ENCODE results near the gene NCEH1. TPM values are rescaled to one million over a fixed set of nuclear protein-coding genes. Genes with fewer than 3 reads are reported as not detected.

The NCEH1 gene
- polyA plus RNA-seq, 1 of the 3 experiments (the other 2 are of a cell fraction): 7.5 TPM

DNA sequence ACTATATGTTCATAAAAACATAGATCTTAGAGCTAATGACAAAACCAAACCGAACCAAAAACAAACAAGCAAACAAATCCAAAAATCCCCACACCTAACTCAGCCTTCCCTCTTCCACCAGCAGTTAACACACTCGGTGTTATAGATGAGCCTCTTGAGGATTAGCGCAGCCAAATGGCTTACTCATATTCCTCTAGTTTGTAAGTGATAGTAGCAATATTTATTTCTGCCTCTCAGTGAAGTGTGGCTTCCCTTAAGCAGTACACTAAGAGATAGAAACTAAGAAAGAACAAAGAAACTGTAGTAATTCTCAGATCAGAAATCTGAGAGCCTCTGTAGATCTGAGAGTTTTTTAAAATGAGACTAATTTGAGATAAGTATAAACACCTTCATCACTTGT, 2.4 kb upstream of the NCEH1 start:
- no peaks in the 10 kb centered on the region for H3K36me3 ChIP-seq (replicated peaks in 1 of 2; ENCODE audit: control insufficient read depth in 1 of 2, insufficient read depth in 2 of 2, low read length in 1 of 2)
- no peak overlapping the region for H3K9ac ChIP-seq
- H3F3A ChIP-seq (replicated peaks; ENCODE audit: insufficient read depth): peaks cover 14% of the 10 kb centered on the region
- ChIA-PET POLR2A (no interaction called here), CTCF (no interaction called here)
- WGBS (ENCODE audit: low lambda C conversion rate): 88% methylated on average over 3 of the region's 3 CpGs
- no peak overlapping the region for H3K4me3 ChIP-seq (ENCODE audit: low read depth in 2 of 2, low read length in 1 of 2)
- no peaks in the 10 kb centered on the region for H3K9me3 ChIP-seq
- peaks cover 23% of the 10 kb centered on the region for H3K79me2 ChIP-seq (ENCODE audit: insufficient read depth)
- H3K4me2 ChIP-seq: no peak overlapping the region
- no peak overlapping the region for H3K27ac ChIP-seq (ENCODE audit: low read depth in 2 of 2, low read length in 1 of 2)
- DNase-seq: no peak
- no peaks in the 10 kb centered on the region for H4K20me1 ChIP-seq (ENCODE audit: insufficient read depth)
- H3K4me1 ChIP-seq (ENCODE audit: control insufficient read depth in 1 of 2, insufficient read depth in 2 of 2, low read depth in 1 of 2, low read length in 1 of 2): peaks cover 0 to 7% of the 10 kb centered on the region in 2 experiments; a peak in 2 of 4 replicates
- no peaks in the 10 kb centered on the region for H3K27me3 ChIP-seq (ENCODE audit: insufficient read depth)
- no peak overlapping the region for H2AFZ ChIP-seq (ENCODE audit: low read depth)
- TF ChIP-seq SMC3 (IDR thresholded peaks at IDR 0.05; ENCODE audit: low read depth, low read length): no peak
- no peak for TF ChIP-seq MXI1 (IDR thresholded peaks at IDR 0.05; ENCODE audit: low read depth, low read length)
- TF ChIP-seq USF1 (IDR thresholded peaks at IDR 0.05; ENCODE audit: borderline replicate concordance, low read depth): no peak
- TF ChIP-seq ELF1 (IDR thresholded peaks at IDR 0.05): no peak
- no peak for TF ChIP-seq TCF12 (IDR thresholded peaks at IDR 0.05)
- TF ChIP-seq ZBTB33 (IDR thresholded peaks at IDR 0.05; ENCODE audit: borderline replicate concordance, low read depth): no peak
- H3K9me2 ChIP-seq: no peaks in the 10 kb centered on the region

DNA sequence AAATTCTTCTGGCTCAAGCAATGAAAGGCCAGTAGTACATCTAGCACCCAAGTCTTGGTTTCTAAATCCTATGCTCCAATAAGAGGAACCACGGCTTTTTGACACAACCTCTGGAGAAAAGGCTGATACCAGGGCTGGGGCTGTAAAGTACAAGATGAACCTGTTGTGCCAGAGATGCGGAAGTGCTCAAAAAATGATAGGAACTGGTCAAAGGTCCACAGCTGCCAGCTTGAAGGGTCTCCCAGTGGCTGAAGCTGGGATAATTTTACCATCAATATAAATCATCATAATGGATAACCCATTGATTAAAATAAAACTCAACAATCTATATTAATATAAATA, 558 bp upstream of the NCEH1 start:
- TF ChIP-seq ZBTB33 (IDR thresholded peaks at IDR 0.05; ENCODE audit: borderline replicate concordance, low read depth) (no peak), ELF1 (IDR thresholded peaks at IDR 0.05) (peak; percentile 16; the same call in 1 of the 2 replicates), SIN3A (IDR thresholded peaks at IDR 0.05; ENCODE audit: borderline replicate concordance, low read depth, low read length) (no peak)
- Histone ChIP-seq H3K27me3 (ENCODE audit: insufficient read depth) (no peaks in the 10 kb centered on the region), H3K4me1 (ENCODE audit: control insufficient read depth in 1 of 2, insufficient read depth in 2 of 2, low read depth in 1 of 2, low read length in 1 of 2) (peaks cover 0 to 7% of the 10 kb centered on the region in 2 experiments; a peak in 2 of 4 replicates), H3K79me2 (ENCODE audit: insufficient read depth) (peaks cover 40% of the 10 kb centered on the region), H3K27ac (ENCODE audit: low read depth in 2 of 2, low read length in 1 of 2) (peak overlapping the region; percentile 85 to 96), H3K9ac (peak overlapping the region; percentile 90), H3K9me3 (no peaks in the 10 kb centered on the region), H4K20me1 (ENCODE audit: insufficient read depth) (no peaks in the 10 kb centered on the region), H3K4me2 (peak overlapping the region; percentile 78), H2AFZ (ENCODE audit: low read depth) (peak overlapping the region; percentile 87), H3K9me2 (no peaks in the 10 kb centered on the region), H3F3A (replicated peaks; ENCODE audit: insufficient read depth) (peaks cover 14% of the 10 kb centered on the region), H3K4me3 (ENCODE audit: low read depth in 2 of 2, low read length in 1 of 2) (peak overlapping the region; percentile 91 to 93), H3K36me3 (replicated peaks in 1 of 2; ENCODE audit: control insufficient read depth in 1 of 2, insufficient read depth in 2 of 2, low read length in 1 of 2) (no peaks in the 10 kb centered on the region)
- ChIA-PET POLR2A (no interaction called here), CTCF (interaction anchor here (0.6 to 2.9 kb wide), 21 partner anchors 8 to 264 kb away, joined by 3 to 18 read pairs (median 4); partner anchors contain the start of gene ECT2)
- peak; percentile 31 for DNase-seq
- 18% methylated on average over 2 of the region's 2 CpGs for WGBS (ENCODE audit: low lambda C conversion rate)
